Calu3 (cell line): ENCODE measurements around the gene SET. TPM values are rescaled to one million over a fixed set of nuclear protein-coding genes. Genes with fewer than 3 reads are reported as not detected.

ENCODE experiments used
- BruUV-seq: library from RNA; stranded (reverse); fragments of 400-500 nt; replicated peaks from 2 replicates; lab custom pipeline; 2021; lab: Mats Ljungman, UMichigan
- CTCF ChIA-PET: fragments of 300-600 bp; sonication (Branson Sonifier 250); formaldehyde crosslinking; loops from one replicate; lab custom pipeline; 2022; ENCODE audit warnings: antibody characterized with exemption; lab: Charles Lee
- DNase-seq: peaks from one replicate; pipeline ENCODE4 v3.0.0; 2022
- H3K27ac Mint-ChIP-seq: one replicate; pipeline ENCODE4 v1.8.0; 2022; ENCODE audit warnings: mixed read lengths; ENCODE audit not compliant: unreplicated experiment
- H3K27me3 Mint-ChIP-seq: one replicate; pipeline ENCODE4 v1.8.0; 2022; ENCODE audit warnings: mixed read lengths; ENCODE audit not compliant: unreplicated experiment
- H3K36me3 Mint-ChIP-seq: one replicate; pipeline ENCODE4 v1.8.0; 2022; ENCODE audit warnings: mild to moderate bottlenecking, moderate library complexity, mixed read lengths; ENCODE audit not compliant: insufficient read depth, unreplicated experiment
- H3K4me1 Mint-ChIP-seq: one replicate; pipeline ENCODE4 v1.8.0; 2022; ENCODE audit warnings: mild to moderate bottlenecking, low read depth, mixed read lengths; ENCODE audit not compliant: unreplicated experiment
- H3K4me3 Mint-ChIP-seq: one replicate; pipeline ENCODE4 v1.8.0; 2022; ENCODE audit warnings: mild to moderate bottlenecking, low read depth, moderate library complexity, mixed read lengths; ENCODE audit not compliant: unreplicated experiment
- H3K9me3 Mint-ChIP-seq: one replicate; pipeline ENCODE4 v1.8.0; 2022; ENCODE audit warnings: low read depth, mixed read lengths; ENCODE audit not compliant: unreplicated experiment
- intact Hi-C: fragments of 100-400 bp; cut with micrococcal nuclease; formaldehyde crosslinking; loops from one replicate; pipeline ENCODE4 v1.10.0; 2022; ENCODE audit not compliant: unreplicated experiment
- total RNA-seq: library from RNA; stranded (reverse); gene quantifications from 2 replicates; pipeline ENCODE4 v1.2.3, GENCODE V29; 2022
- TF ChIP-seq, protein P1 (sequence below): fragments of 200-600 bp; IDR thresholded peaks from one replicate; pipeline ENCODE4 v1.8.0; 2022; ENCODE audit warnings: antibody characterized with exemption; ENCODE audit not compliant: unreplicated experiment

The SET gene
- total RNA-seq, 1 experiment from 2014 or later, result 367 TPM

DNA sequence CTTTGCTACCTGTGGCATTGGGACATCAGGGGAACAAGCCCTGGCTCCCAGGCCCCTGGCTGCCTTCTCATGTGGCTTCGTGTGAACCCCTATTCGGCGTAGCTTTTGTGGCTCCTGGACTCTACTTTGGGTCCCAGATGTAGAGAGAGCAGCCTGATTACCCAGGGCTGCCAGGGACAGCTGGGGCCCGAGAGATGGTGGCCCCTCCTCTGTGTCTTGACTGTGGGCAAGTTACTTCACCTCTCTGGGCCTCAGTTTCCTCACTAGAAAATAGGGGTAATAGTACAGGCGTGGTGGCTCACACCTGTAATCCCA, 15.3 kb downstream of the SET start:
- H3K4me1 Mint-ChIP-seq, result no peaks in the 10 kb centered on the region
- CTCF ChIA-PET, result no interaction called here
- peaks cover 16% of the 10 kb centered on the region for H3K36me3 Mint-ChIP-seq

DNA sequence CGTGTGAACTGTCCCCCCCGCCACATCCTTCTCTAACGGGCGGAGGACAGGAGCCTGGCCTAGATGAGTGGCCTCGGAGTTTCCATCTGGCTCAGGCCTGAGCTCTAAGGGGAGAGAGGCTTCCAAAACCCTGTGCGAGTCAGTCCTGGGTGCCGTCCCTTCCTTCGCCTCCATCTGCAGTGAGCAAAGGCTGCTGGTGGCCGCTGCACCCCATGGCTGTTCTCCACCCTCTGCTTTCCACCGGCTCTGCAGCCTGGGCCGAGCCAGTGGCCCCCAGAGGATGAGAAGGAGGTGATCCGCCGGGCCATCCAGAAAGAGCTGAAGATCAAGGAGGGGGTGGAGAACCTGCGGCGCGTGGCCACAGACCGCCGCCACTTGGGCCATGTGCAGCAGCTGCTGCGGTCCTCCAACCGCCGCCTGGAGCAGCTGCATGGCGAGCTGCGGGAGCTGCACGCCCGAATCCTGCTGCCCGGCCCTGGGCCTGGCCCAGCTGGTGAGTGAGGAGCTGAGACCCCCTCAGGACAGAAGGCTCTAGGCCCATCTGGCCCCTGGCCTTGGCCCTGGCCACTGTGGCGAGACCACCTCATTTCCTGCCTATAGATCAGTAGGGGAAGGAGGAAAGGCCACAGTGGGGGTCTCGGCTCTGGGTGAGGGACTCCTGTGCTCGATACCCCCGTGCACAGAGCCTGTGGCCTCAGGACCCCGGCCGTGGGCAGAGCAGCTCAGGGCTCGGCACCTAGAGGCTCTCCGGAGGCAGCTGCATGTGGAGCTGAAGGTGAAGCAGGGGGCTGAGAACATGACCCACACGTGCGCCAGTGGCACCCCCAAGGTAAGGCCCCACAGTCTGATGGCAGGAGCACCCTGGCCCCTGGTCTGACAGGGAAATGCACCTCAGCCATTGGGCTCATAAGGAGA, 16.3 kb downstream of the SET start:
- Mint-ChIP-seq H3K9me3 (no peaks in the 10 kb centered on the region), H3K36me3 (peaks cover 16% of the 10 kb centered on the region), H3K4me1 (no peaks in the 10 kb centered on the region), H3K27me3 (no peaks in the 10 kb centered on the region), H3K4me3 (no peak overlapping the region), H3K27ac (no peak overlapping the region)
- TF ChIP-seq, protein P1, sequence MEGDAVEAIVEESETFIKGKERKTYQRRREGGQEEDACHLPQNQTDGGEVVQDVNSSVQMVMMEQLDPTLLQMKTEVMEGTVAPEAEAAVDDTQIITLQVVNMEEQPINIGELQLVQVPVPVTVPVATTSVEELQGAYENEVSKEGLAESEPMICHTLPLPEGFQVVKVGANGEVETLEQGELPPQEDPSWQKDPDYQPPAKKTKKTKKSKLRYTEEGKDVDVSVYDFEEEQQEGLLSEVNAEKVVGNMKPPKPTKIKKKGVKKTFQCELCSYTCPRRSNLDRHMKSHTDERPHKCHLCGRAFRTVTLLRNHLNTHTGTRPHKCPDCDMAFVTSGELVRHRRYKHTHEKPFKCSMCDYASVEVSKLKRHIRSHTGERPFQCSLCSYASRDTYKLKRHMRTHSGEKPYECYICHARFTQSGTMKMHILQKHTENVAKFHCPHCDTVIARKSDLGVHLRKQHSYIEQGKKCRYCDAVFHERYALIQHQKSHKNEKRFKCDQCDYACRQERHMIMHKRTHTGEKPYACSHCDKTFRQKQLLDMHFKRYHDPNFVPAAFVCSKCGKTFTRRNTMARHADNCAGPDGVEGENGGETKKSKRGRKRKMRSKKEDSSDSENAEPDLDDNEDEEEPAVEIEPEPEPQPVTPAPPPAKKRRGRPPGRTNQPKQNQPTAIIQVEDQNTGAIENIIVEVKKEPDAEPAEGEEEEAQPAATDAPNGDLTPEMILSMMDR, result no peak
- CTCF ChIA-PET, result no interaction called here
- intact Hi-C loops, result no loop called here
- no TSS peak for BruUV-seq
- no peak for DNase-seq

More for the DNA sequence above, 15.3 kb downstream of the SET start:
- DNase-seq, result no peak
- Mint-ChIP-seq H3K27ac (no peak overlapping the region), H3K9me3 (no peaks in the 10 kb centered on the region), H3K4me3 (no peak overlapping the region), H3K27me3 (no peaks in the 10 kb centered on the region)
- no TSS peak for BruUV-seq
- TF ChIP-seq, protein P1, result no peak
- intact Hi-C loops, result no loop called here

GRCh38 chr9:128706045-128706444, 17.0 kb downstream of the SET start:
- no peak overlapping the region for H3K4me3 Mint-ChIP-seq
- intact Hi-C loops, result no loop called here
- H3K27ac Mint-ChIP-seq, result no peak overlapping the region
- no TSS peak for BruUV-seq
- H3K9me3 Mint-ChIP-seq, result no peaks in the 10 kb centered on the region
- CTCF ChIA-PET, result no interaction called here
- DNase-seq, result no peak
- H3K27me3 Mint-ChIP-seq, result no peaks in the 10 kb centered on the region
- TF ChIP-seq, protein P1, result no peak
- no peaks in the 10 kb centered on the region for H3K4me1 Mint-ChIP-seq
- peaks cover 16% of the 10 kb centered on the region for H3K36me3 Mint-ChIP-seq

GRCh38 chr9:128706671-128707381, 17.8 kb downstream of the SET start:
- Mint-ChIP-seq H3K4me1 (no peaks in the 10 kb centered on the region), H3K9me3 (no peaks in the 10 kb centered on the region), H3K4me3 (no peak overlapping the region), H3K27ac (no peak overlapping the region), H3K36me3 (peaks cover 16% of the 10 kb centered on the region), H3K27me3 (no peaks in the 10 kb centered on the region)
- intact Hi-C loops, result no loop called here
- CTCF ChIA-PET, result interaction anchor here (0.5 kb wide), 1 partner anchor 76 kb away, joined by 4 read pairs; no protein-coding TSS in a partner anchor
- BruUV-seq, result no TSS peak
- no peak for DNase-seq
- TF ChIP-seq, protein P1, result no peak
